ENCODE data around the gene PRKAG1.

PRKAG1 gene

GRCh38 chr12:49030714-49031572 is 12.4 kb upstream of the PRKAG1 start:
- no peak for DNase-seq

- DNase-seq, result no peak
These were observed 11.5 kb upstream of the PRKAG1 start for GRCh38 chr12:49030119-49030518.

DNA sequence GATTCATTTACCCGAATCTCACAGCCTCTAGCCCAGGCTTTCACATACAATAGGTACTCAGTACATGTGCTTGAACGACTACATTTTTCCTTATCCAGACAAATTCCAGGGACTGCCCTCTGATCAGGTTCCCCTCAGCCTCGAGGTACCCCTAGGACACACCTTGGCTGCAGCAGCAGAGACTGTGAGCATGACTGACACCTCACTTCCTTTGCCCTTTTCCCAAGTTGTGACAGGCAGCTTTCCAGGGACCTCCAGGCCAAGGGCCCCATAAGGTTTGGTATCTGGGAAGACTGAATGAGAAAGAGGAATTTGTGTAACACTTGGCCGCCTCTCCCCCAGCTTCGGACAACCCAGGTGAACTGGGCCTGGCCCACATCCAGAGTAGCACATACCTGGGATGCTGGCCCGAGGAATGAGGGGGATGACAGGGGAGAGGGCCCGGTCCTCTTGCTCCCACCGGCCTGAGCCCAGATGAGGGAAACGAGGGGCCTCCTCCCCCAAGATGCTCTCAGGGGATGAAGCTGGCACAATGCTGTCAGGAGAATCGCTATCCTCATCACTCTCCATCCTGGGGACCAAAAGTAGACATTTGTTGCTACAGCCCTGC is 10.2 kb upstream of the PRKAG1 start:
- no peak for DNase-seq

DNA sequence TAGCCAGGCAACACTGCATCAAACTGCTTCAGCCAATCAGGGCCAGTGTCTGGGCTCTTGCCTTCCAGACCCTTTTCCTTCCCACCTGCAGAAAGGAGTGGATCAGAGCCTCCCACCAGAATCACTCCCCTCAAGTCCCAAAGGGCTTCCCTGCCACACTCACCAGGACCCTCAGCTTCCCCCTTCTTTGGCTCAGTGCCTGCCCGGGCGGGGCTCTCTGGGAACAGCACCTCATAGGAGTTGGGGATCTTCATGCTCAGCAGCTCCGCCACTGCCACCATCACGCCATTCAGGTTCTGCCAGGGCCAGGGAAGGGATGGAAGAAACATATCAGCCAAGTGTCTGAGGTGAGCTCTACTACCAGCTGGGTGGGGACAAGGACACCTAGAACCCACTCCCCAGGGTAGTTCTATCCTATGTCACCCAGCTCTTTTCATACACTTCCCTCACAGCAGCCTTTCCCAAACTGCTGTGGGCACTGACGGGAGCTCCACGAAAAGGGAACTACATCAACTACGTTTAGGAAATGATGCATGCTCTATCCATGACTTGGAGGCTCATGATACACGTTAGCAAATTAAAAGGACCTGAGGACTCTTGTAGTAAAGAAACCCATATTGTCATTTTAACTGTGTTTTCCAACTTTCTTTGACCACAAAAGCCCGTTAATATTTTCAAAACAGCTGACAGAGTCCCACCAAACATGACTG is 9.4 kb upstream of the PRKAG1 start:
- no peak for DNase-seq

GRCh38 chr12:49026678-49027480 is 8.3 kb upstream of the PRKAG1 start:
- DNase-seq, result no peak

GRCh38 chr12:49026101-49026500 is 7.5 kb upstream of the PRKAG1 start:
- DNase-seq, result no peak

DNA sequence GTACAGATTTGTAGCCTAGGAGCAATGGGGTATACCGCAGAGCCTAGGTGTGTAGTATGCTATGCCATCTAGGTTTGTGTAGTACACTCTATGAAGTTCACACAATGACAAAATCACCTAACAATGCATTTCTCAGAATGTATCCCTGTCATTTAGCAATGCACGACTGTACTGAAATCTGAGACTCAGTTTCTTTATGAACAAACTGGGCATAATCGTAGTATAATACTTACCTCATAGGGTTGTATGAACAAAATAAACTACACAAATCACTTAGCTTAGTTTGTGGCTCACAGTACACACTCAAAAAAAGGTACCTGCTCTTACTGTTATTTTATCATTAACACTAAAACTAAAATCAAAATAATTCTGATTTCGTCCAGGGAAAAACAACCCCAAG is 6.9 kb upstream of the PRKAG1 start:
- peak; percentile 13 for DNase-seq

DNA sequence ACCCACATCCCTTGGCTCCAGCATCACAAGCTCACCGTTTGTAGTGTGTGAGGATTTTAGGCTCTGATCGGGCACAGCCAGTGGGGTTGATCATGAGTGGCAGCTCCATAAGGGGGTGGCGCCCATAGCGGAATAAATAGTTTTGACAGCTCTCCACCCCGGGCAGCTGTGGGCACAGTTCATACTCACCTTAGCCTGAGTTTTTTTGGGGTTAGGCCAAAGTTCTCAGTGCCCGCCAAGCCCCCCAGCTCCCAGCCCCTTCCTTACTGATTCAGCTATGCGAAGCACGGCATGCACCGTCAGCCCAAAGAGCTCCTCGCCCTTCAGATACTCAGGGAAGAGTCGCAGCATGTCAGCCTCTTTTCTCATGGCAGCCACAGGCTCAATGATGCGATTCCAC is 6.0 kb upstream of the PRKAG1 start:
- no peak for DNase-seq

DNA sequence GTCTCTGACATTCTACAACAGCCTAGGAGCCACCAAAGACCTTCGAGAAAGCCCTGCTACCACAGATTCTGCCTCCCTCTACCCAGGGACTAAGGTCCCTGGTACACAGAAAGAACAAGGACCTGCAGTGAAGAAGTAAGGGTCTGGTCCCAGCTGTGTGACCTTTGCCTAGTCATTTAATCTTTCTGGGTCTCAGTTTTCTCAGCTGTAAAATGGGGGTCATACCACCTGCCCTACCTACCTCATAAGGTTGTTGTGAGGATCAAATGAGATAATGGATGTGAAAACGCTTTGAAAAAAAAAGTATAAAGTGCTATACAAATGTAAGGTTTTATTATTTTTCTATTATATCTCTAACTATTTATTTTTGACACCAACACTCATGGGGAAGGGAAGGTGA is 5.2 kb upstream of the PRKAG1 start:
- DNase-seq, result no peak

GRCh38 chr12:49022558-49023178 is 4.1 kb upstream of the PRKAG1 start:
- DNase-seq, result no peak

GRCh38 chr12:49021292-49021915 is 2.8 kb upstream of the PRKAG1 start:
- DNase-seq, result no peak

DNA sequence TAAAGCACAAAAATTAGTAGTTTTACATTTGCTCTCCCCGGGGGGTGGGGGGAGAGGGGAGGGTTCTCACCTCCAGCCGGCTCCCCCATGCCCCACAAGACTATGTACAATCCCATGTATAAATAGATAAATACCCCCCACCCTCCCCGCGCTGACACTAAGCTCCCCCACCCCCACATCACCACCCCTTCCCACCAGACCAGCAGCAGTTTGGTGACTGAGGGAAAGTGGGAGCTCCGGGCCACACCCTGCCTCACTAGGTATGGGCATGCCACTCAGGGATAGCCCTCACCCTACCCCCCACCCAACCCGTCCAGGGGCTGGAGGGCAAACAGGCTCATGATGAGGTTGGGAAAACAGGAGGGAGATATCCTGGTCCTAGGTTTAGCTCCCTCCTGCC is 1.9 kb upstream of the PRKAG1 start:
- DNase-seq, result no peak

DNA sequence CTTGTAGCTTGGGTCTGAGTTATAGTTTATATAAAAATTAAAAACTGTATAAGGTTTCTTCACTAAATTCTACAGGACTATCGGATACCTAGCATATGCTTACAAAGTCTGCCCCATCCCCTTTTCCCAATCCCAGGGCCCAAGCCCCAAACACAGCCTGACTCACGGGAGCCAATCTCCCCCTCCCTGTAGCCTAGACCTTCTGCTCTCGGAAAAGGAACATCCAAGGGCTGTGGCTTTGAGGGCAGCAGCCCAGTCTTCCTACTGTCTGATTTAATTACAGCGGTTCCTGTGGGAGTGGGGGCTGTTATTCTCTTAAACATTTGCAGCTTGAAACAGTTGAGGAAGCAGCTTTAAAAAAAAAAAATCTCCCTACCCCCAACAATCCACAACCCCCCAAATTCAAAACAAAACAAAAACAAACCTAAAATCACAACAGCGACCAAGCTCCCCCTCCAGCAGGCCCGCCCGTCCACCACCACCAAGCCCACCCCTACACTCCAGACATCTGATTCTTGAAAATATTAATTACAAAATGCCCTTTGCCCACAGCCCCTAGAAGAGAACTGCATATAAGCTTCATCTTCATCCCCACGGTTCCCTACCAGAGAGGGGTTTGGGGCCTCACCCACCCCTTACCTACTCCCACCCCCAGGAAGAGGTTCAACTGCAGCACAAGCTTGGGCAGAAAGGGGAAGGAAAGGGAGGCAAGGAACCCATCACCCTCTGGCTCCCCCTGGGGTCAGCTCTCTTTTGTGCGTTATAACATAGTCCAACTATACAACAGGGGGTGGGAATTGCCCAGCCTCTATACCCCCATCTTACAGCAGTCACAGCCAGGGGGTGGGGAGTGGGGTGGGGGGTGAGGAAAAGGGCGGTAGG is 1.1 kb upstream of the PRKAG1 start:
- DNase-seq, result peak; percentile 61

DNA sequence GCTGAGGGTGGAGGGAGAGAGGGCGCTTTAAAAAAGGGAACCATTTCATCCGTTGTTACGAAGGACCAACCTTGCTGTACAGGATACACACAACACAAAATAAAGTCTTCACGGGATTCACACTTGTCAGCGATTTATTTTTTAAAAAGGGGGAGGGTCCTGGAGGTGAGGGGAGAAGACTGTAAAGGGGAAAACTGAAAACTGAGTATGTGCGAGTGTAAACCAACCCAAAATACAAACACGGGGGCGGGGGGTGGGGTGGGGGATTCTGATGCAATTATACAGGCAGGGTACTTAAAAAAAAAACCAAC is 499 bp upstream of the PRKAG1 start:
- DNase-seq, result no peak

DNA sequence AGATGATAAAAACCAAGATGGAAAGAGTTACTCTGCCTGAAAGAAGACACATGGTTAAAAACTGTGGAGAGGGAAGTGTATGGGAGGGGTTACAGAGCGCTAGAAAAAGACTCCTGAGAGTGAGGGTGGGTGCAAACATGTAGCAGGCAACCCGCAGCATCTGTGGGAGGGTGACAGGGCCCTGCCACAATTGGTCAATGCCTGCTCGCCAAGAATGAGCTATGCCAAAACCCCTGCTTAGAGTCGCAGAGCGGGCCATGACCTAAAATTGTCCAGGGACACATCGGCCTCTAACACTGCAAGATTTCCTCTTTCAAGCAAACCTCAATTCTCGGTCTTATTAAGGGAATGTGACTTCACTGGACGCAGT is 700 bp downstream of the PRKAG1 start:
- peak; percentile 54 for DNase-seq

DNA sequence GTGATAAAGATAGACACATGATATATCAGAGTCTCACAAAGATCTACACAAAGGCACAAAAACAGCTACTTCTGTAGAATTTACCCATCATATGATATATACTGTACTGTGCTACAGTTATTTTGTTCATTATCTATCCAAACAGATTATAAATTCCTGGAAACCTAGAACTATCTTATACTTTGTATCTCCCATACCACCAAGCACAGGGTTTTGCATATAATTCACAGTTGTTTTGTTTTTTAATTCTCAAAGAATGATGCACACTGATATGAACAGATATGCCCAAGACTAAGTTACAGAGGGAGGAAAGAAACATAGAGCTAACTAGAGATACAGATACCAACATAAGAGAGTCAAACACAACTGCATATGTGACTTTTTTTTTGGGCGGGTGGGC is 3.4 kb downstream of the PRKAG1 start:
- no peak for DNase-seq

DNA sequence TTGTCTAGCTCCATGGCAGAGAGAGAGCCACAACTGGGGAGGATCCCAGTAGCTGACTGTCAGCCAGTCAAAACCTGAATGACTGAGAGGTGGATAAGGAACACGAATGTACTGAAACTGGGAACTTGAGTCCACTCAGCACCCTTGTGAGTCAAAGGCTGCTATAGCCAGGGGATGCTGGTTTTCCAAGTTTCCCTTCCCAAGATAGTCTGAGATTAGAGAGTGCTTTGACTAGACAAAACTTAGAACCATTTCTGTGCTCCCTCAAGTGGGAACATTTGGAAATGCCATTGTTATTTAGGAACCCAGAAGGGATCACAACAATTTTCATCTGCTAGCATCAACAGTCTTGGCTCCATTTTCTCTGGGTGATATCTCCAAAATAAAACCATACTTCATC is 4.0 kb downstream of the PRKAG1 start:
- DNase-seq, result no peak

GRCh38 chr12:49013428-49013827 is 5.1 kb downstream of the PRKAG1 start:
- no peak for DNase-seq

DNA sequence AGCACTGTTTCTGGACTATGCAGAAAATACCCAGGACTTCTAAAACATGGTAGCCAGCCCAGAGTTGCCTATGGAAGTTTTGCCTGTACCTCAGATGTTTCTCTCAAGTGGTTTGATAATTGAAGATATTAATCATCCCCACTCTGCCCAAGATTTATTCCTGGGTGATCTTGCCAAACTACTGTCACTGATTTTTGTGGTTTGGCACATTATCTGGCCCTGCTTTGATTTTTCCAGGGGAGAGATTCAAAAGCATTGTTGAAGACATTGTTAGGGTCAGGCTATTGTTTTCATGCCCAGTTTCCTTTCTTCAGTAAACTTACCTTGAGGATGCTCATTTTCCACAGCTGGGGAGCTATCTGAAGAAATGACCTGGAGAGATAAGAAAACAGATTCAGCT is 5.8 kb downstream of the PRKAG1 start:
- no peak for DNase-seq

DNA sequence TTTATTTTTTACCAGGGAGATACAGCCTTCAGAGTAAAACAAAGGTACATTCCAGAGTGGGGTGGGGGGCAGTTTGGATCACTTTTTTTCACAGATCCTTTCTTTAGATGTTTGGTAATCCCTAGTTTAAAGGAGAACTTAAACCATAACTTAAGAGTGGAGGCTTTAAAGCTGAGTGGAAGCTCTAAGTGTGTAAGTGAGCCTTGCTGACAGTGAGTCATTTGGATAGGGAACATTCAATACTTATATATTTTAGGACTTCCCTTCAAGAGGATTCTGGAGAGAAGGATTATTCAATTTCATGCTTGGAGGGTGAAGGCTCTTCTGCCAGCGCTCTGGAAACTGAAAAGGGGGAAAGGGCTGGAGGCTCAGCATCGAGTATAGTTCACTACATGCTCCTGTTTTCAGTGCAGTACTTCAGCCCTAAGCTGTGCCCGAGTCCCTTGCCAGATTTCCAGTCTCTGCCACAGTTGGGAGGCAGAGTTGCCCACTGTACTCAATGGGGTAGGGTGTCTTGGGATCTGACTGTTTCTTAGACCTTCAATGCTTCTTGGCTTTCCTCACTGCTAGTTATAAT is 8.4 kb downstream of the PRKAG1 start:
- no peak for DNase-seq

DNA sequence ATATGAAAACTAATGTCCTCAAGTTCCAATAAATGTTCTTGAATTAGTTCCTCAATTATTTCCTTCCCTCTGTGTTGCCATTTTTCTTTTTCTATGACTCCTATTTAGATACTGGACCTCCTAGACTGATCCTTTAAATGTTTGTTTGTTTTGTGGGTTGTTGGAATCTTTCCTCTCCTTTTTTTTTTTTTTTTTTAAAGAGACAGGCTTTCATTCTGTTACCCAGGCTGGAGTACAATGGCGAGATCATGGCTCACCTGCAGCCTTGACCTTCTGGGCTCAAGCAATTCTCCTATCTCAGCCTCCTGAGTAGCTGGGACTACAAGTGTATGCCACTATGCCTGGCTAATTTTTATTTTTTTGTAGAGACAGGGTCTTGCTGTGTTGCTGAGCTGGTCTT is 9.6 kb downstream of the PRKAG1 start:
- DNase-seq, result no peak

Measured in activated CD4-positive, alpha-beta T cell treated with anti-CD3 and anti-CD28 coated beads, Interleukin-2, Interleukin-6, amounts not matched to agents 100 ng/mL and 50 ng/mL, durations not matched to agents 16 hours and 8 hours (primary cell).